HG03139 (cell line): ENCODE measurements around the gene SLC22A17.
"Not testable (repeated sequence)": the region's sequence is repeated elsewhere in the genome, so short reads cannot be mapped to it uniquely, and the experiment has no call there.

Experiments
- ATAC-seq: cut with Tn5 transposase; IDR thresholded peaks from one replicate; pipeline ENCODE4 v1.9.1; 2021; ENCODE audit not compliant: unreplicated experiment

Gene SLC22A17

DNA sequence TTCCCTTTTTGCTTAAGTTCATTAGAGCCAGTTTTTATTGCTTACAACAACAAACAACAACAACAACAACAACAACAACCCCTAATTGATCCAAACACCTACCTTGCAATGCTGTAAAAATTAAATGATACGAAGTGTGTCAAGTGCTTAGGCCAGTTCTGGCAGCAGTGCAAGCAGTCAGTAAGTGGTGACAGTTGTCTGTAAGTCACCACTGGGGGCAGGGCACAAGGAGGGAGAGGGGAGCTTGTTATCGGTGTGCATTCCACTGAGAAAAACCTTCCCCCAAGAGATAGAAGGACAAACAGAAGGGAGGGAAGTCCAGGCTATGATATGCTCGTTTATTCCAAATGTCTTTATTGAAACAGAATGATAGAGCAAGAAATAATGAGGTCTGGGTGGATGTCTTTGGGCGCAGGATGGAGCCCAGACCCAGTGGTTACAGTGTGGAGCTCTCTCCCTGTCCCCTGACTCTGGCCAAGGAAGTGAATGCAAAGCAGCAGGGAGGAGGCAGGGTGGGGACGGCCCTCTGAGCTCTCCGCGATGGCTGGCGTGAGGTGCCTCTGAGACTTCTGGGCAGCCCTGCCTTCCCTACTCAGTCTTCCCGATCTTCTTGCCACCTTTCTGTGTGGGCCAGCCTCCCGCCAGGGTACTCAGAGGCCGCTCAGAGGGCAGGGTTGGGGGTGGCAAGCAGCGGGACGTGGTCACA lies 6.5 kb downstream of the SLC22A17 start:
- no peak for ATAC-seq

DNA sequence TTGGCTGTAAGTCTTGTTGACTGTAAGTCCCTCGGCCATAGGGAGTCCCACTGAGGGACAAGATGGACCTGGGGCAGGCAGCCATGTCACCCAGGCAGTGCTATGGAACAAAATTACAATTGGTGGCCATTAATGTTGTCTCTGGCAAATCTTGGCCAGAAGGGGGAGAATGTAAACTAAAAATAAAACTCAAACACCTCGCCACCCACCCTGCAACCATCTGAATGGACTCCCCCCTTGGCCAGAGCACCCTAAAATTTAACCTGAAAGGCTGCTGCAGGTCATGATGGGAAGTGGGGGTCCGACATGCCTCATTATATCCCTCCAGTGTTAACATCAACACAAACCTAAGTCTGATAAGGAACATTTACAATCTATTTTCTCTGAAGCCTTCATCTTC lies 8.2 kb downstream of the SLC22A17 start:
- no peak for ATAC-seq

DNA sequence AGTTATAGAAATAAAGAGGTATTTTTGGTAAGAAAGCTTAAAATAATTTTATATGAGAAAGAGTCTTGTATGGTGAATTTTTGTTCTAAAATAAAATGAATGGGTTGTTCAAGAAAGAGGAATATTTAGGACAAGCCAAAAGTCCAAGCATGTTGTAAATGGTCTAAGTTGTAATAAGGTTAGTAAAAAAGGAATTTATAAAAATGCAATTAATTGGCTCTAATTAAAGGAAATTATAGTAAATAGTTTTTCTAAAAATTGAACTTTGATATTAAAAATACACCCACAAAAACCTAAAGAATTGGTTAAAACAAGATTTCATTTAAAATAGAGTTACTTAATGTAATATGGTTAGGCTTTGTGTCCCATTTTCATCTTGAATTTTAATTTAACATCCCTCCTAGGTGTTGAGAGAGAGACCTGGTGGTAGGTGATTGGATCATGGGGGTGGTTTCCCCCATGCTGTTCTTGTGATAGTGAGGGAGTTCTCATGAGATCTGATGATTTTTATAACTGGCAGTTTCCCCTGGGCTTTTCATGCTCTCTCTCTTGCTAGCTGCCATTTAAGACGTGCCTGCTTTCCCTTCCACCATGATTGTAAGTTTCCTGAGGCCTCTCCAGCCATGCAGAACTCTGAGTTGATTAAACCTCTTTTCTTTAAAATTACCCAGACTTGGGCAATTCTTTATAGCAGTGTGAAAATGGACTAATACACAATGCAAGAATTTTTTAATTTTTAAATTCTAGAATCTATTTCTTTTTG lies 13.0 kb downstream of the SLC22A17 start:
- no peak for ATAC-seq

DNA sequence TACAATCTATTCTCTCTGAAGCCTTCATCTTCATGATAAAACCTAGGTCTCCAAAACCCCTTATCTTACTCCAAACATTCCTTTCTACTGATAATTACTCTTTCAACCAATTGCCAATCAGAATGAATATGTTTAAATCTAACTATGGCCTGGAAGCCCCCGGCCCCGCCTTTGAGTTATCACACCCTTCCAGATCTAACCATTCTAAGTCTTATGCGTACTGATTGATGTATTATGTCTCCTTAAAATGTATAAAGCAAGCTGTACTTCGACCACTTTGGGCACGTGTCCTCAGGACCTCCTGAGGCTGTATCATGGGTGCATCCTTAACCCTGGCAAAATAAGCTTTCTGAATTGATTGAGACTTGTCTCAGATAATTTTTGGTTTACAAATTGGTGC lies 17.1 kb downstream of the SLC22A17 start:
- no peak for ATAC-seq

DNA sequence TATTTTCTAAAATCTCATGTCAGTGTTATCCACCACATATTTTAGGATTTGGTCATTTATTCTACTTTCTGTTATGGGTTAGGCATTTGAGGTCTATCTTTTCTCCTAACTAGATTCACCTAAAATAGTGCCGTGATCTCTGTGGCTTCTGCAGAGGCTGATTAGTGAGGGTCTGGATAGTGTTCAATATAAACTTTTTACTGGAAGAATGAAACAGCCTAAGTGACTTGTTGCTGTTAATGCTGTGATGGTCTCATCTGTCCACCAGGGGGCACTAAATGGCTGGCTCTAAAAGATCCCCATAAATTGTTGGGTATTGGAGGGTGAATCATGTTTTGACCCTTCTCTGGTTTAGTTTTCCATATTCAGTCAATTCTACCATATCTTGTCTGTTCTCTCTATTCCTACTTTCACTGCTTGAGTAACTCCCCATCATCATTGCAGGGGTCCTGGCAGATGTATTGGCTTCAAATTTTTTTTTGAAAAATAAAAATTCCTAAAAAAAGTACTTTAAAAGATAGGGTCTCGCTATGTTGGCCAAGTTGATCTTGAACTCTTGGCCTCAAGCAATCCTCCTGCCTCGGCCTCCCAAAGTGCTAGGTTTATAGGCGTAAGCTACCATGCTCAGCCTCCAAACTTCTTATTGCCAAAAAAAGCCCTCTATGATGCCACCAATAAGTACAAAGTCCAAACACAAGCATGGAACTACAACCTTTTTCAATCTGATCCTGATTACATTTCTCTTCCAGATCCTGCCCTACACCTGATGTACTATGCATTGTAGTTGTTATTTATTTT lies 24.5 kb downstream of the SLC22A17 start:
- ATAC-seq: no peak

DNA sequence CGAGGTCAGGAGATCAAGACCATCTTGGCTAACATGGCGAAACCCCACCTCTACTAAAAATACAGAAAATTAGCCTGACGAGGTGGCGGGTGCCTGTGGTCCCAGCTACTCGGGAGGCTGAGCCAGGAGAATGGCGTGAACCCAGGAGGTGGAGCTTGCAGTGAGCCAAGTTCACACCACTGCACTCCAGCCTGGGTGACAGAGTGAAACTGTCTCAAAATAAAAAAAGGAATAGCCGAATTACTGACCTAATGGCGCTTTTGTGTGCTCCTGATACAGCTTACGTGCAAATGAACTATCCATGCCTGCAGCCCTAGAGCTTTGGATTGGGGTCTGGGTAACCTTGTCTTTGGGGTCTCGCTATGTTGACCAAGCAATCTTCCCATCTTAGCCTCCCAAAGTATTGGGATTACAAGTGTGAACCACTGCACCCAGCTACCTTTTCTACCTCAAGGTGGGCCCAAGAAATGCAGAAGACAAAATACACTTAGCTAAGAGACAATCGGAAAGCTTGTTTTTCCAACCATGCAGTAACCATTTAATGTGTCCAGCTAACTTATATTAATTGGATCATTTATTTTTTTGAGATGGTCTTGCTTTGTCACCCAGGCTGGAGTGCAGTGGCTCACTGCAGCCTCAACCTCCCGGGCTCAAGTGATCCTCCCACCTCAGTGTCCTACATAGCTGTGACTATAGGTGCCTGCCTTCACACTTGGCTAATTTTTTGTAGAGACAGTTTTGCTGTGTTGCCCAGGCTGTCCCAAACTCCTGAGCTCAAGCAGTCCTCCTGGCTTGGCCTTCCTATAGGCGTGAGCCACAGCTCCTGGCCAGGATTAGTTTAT lies 26.0 kb downstream of the SLC22A17 start:
- ATAC-seq: no peak

DNA sequence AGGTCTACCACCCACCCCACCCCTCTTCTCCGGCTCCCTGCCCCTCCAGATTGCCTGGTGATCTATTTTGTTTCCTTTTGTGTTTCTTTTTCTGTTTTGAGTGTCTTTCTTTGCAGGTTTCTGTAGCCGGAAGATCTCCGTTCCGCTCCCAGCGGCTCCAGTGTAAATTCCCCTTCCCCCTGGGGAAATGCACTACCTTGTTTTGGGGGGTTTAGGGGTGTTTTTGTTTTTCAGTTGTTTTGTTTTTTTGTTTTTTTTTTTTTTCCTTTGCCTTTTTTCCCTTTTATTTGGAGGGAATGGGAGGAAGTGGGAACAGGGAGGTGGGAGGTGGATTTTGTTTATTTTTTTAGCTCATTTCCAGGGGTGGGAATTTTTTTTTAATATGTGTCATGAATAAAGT lies 26.9 kb downstream of the SLC22A17 start:
- ATAC-seq: not testable (repeated sequence)

DNA sequence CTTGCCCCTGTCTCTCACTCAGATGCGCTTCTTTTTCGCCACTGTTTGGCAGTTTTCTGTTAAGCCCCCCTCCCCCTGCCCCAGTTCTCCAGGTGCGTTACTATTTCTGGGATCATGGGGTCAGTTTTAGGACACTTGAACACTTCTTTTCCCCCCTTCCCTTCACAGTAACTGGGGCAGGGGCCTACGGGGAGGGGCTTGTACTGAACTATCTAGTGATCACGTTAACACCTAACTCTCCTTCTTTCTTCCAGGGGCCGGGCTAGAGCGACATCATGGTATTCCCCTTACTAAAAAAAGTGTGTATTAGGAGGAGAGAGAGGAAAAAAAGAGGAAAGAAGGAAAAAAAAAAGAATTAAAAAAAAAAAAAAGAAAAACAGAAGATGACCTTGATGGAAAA lies 27.7 kb downstream of the SLC22A17 start:
- no peak for ATAC-seq

DNA sequence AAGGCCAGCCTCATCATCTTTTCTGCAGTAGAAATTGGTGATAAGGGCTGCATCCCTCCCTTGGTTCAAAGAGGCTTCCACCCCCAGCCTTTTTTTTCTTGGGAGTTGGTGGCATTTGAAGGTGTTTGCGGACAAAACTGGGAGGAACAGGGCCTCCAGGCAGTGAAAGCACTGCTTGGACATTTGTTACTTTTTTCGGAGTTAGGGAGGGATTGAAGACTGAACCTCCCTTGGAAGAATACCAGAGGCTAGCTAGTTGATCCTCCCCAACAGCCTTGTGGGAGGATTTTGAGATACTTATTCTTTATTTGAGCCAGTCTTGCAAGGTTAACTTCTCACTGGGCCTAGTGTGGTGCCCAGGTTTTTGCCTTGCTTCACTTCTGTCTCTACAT lies 28.2 kb downstream of the SLC22A17 start:
- ATAC-seq: no peak

DNA sequence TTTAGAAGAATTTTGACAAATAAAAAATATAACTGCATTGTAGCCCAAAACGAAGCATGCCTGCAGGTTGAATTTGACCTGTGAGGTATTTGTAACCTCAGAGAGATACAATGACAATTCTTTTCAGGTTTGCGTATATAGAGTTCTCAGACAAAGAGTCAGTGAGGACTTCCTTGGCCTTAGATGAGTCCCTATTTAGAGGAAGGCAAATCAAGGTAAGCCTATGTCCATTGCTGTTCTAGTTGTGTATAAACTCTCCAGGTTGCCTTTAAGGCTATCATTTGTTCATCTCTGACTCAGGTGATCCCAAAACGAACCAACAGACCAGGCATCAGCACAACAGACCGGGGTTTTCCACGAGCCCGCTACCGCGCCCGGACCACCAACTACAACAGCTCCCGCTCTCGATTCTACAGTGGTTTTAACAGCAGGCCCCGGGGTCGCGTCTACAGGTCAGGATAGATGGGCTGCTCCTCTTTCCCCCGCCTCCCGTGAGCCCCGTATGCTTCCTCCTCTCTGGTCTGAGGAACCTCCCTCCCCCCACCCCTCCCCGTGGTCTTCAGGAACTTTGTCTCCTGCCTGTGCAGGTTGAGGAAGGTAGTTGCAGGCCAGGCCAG lies 28.7 kb downstream of the SLC22A17 start:
- no peak for ATAC-seq

DNA sequence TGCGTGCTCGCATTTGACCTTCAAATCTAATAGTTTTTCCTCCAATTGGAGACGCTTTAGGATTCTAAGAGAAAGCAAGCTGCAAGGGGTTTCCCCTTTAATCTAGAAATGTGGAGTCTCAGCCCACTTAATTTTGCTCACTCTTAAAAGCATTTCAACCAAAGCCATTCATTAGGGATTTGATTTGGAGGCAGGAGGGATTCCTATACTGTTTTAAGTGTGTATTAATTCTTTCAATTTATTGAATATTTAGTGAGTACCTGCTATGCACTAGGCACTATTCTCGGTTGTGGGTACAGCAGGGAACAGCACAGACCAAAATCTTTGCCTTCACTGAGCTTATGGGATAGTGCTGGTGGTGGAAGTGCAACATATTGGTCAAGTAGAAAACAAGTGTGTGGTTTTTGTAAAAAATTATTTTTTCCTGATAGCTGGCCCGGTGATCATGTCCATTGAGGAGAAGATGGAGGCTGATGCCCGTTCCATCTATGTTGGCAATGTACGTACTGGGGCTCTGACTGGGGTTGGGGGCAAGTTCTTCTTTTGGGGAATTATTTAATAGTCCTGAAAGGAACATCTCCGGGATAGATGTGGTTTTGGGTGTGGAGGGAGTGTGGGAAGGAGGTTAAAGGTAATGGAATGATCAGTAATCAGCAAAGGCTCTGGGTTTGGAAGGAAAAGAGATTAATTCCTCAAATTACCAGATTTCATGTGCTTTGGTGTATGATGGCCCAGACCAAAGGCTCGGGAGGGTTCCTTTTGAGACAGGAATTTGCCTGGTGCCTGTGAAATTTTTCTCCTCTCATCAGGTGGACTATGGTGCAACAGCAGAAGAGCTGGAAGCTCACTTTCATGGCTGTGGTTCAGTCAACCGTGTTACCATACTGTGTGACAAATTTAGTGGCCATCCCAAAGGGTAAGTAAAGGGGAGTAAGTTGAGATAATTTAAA lies 29.8 kb downstream of the SLC22A17 start:
- ATAC-seq: no peak

DNA sequence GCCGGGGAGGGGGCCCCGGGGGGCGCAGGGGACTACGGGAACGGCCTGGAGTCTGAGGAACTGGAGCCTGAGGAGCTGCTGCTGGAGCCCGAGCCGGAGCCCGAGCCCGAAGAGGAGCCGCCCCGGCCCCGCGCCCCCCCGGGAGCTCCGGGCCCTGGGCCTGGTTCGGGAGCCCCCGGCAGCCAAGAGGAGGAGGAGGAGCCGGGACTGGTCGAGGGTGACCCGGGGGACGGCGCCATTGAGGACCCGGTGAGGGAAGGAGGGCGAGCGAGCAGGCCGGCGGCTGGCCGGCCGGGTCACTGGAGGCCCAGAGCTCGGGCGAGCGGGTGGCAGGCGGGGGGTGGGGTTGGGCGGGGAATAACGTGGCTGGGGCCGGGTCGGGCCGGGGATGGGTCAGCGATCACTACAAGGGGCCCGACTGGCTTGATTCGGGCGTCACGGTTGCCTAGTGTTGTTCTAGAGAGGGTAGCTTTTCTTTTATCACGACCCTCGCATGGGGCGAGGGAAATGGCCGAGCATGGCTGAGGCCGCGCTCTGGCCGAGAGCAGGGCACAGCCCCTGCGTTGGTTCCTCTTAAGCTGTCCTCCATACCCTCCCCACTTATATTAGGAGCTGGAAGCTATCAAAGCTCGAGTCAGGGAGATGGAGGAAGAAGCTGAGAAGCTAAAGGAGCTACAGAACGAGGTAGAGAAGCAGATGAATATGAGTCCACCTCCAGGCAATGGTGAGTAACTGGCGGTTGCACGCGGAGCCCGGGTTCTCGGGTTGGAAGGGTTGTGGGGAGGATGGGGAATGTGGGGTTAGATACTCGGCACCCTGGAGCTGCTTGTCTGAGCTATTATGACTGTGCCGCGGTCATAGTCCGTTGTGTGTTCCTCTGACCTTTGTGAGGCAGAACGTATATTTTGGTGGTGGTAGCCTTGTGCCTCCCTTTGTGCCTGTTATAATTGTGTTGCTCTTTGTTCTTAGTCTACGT lies 30.8 kb downstream of the SLC22A17 start:
- ATAC-seq: no peak

DNA sequence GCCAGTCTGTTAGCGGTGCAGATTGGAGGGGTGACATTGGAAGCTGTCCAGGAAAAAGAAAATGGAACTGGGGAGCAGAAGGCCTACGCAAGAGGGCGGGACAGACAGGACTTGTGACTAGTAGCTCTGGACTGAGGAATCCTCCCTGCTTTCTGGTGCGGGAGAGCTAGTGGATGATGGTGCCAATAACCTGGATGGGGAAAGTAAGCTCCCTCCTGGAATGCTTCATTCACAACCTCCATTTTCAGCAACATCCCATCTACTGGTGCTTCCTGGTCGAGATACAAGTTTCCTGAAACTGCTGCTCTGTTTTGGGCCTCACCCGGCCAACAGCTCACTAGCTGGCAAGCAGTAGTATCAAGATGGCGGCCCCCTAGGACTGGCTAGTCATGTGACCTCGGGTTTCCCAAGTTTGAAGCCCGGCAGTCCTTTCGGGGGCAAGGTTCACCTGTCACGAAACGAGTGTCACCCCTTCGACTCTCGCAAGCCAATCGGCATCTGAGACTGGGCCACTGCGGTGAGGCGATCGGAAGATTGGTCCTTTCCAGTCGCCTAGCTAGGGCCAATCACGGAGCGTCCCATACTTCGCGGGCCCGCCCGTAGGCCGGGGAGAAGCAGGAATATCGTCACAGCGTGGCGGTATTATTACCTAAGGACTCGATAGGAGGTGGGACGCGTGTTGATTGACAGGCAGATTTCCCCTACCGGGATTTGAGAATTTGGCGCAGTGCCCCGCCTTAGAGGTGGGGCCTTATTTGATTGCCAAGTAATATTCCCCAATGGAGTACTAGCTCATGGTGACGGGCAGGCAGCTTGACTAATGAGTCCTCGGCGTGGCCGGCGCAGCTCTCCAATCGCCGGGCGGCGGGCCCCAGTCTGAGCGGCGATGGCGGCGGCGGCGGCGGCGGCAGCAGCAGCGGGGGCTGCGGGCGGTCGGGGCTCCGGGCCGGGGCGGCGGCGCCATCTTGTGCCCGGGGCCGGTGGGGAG lies 31.8 kb downstream of the SLC22A17 start, which contains the start of gene PABPN1:
TSS of gene PABPN1 (plus strand) at position 874 of the 988 bp plus-strand sequence. CDS start at position 887, 13 bp downstream.
- peak; percentile 82 for ATAC-seq

DNA sequence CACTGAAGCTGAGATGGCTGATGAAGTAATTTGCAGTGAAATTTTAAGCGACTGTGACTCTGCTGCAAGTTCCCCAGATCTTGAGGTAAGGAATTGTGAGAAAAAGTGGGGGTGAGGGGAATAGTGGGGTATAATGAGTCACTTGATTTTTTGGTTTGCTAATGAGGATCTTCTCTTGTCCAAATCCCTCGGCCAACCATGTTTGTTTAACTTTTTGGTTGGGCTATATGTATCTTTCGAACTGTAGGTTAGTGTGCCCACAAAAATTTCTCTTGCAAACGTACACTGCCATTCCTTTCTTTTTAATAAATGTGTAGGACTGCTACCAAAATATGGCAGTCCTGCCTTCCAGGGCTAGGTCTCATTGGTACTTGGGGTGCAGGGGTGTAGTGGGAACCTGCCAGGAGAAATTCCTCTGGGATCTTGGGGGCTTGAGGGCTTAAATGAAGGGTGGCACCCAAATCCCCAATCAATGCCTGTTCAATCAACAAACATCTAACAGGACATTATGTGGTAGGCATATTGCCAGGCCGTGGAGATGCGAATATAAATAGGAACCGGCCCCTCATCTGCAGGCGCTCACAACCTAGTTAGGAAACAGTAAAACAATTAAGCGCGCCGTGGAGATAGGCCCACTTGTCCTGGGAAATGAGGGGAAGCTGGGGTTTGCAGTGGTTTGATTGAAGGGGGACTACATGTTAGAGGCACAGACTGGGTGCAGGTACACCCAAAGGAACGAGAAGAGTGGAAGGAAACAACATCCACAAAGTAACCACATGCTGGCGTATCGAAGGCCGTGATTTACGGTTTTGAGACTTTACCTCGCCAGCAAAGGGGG lies 32.7 kb downstream of the SLC22A17 start:
- no peak for ATAC-seq

DNA sequence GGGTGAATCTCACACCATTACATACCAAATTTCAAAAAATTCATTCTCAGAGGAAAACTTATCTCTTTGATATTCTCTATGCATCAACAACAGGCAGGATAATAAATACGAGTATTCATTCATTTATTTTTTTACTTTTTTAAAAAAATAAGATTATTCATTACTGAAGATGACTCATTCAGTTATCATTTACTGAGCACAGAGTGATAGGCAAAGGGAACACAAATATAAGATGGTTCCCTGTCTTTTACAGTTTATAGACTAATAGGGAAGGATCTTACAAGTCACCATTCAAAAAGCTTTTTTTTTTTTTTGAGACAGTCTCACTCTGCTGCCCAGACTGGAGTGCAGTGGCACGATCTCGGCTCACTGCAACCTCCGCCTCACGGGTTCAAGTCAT lies 36.4 kb downstream of the SLC22A17 start:
- no peak for ATAC-seq

DNA sequence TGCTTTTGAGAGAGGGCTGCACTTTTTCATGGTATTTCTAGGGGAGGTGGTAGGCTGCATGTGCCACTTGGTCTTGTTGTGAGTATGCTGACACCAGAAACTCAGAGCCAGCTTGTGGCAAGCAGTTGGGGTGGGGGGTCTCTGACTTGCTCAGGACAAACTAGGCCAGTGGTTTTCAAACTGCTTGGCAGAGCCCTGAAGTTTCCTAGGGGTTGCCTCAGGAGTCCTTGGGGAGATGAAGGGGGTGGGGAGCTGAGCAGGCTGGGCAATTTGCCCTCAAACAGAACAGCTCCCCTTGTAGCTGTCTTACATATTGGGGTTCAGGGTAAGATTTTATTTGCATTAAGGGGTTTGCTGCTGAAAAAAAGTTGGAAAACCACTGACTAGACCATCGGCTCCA lies 42.1 kb downstream of the SLC22A17 start:
- no peak for ATAC-seq
